DND-41 (cell line): ENCODE data around the gene MIB1.

Source experiments
- CTCF ChIP-seq: IDR thresholded peaks from 2 replicates; pipeline ENCODE4 v1.5.1; 2012; ENCODE audit warnings: borderline replicate concordance, low read length, moderate library complexity, mild to moderate bottlenecking; ENCODE audit not compliant: poor library complexity, severe bottlenecking; ENCODE audit errors: extremely low read depth
- EZH2 ChIP-seq: IDR thresholded peaks from 3 replicates; pipeline ENCODE4 v1.6.1; 2012; ENCODE audit warnings: borderline replicate concordance, low read depth, mild to moderate bottlenecking, moderate library complexity, low read length, inconsistent platforms; ENCODE audit not compliant: severe bottlenecking

GRCh38 chr18:21763846-21764646, 23.5 kb downstream of the MIB1 start:
- no peak for TF ChIP-seq EZH2
- no peak for TF ChIP-seq CTCF
